GM19463 (cell line): Measurements from ENCODE around the gene CYP3A4.
A peak's percentile ranks its signal among the peaks of the same experiment; 100 is the strongest.
"Not testable (repeated sequence)": the region's sequence is repeated elsewhere in the genome, so short reads cannot be mapped to it uniquely, and the experiment has no call there.

Experiments used
- ATAC-seq: cut with Tn5 transposase; IDR thresholded peaks from one replicate; pipeline ENCODE4 v1.9.1; 2021; ENCODE audit warnings: mild to moderate bottlenecking, moderate library complexity; ENCODE audit not compliant: unreplicated experiment

The CYP3A4 gene

DNA sequence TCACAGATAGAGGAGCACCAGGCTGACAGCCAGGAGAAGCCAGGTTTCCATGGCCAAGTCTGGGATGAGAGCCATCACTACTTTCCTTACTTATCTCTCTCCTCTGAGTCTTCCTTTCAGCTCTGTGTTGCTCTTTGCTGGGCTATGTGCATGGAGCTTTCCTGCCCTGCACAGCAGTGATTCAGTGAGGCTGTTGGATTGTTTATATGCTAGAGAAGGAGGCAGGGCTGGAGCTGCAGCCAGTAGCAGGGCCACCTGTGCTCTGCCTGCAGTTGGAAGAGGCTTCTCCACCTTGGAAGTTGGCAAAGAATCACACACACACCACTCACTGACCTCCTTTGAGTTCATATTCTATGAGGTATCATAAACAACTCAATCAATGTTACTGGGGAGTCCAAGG is at the start of gene CYP3A4:
TSS of gene CYP3A4 (minus strand) at position 178 of the 400 bp plus-strand sequence. CDS start at position 75, 103 bp downstream.
- ATAC-seq, result no peak

DNA sequence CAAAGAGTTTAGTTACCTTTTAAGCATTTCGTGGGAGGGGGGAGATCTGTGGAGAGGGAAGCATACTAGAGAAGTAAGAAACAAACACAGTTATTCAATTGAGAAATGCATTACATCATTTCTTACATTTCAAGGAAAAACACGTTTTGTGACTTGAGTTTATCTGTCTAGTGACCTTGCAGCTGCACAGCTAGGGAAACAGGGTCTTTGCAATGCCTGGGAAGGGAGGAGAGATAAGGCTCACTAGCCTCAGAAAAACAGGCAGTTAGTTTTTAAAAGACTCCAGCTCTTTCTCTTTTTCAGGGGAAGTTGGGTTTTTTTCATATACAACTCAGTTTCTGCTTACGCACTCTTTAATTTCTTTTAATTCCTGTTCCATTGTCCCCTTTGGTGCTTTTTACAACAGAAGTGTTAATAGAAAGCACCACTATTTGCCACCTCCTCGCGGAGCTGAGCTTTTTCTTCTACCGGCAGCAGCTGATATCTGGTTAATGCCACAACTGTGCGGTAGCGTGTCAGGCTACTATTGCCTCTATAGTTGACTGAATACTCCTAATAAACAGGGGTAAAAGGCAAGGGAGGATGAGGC is 49.4 kb upstream of the CYP3A4 start:
- no peak for ATAC-seq

DNA sequence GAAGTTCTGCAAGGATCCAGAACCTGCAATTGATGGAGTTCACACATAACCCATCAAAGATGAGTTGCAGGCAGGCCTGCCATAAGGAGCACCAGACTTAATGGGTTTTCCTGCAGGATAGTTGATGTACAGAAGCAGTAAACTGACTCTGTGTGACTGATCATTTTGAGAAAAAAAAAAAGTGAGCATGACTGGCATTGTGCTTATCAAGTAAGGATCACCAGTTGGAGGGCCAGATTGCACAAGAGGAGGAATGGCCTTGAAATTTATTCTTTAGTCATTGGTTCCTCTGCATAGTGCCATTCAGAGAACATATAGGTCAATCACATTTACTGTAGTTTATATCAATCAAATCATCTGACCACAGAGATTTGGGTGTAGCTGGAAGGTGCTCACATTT is 47.6 kb upstream of the CYP3A4 start:
- no peak for ATAC-seq

DNA sequence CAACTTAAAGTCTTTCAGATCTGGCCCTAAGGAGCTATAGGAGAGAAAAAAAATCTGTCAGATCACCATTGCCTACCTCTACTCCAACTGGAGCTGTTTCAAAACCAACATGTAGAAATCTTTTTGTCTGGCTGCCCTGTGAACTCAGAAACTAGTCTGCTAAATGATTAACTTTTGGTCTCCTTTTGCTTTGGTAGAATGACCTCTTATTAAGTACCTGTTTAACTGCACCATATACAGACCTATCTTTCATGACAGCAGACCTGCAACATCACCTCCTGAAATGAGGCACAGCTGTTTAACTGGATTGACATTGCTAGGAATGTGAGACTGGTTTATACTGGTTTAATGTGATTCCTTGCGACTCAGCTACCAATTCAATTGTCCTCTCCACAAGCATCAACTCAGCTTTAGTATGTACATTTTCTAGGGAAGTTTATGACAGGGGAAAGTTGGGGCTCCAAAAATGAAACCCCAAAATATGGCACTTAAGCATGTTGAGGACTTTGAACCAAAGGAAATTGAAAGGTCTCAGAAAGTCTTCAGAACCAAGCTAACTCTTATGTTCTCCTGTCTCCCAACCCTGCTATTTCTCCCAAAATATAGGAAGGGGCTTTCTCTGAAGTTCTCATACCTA is 45.7 kb upstream of the CYP3A4 start:
- ATAC-seq, result peak; percentile 65

DNA sequence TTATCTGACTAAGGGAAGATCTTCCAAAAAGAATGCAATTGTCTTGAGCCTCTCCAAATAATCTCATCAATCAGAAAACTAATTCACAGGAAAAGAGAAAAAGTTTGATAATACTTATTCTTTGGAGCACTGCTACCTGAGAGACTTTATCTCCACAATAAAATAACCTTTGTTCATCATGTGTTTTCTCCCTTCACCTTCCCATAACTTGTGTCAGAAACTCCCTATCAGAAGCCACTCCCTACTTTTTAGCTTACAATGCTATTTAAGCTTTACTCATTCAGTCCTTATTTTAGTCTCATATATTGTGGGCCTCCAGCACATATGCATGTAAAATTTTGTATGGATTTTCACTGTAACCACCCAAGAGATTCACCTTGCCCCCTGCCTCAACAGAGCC is 44.8 kb upstream of the CYP3A4 start:
- no peak for ATAC-seq

DNA sequence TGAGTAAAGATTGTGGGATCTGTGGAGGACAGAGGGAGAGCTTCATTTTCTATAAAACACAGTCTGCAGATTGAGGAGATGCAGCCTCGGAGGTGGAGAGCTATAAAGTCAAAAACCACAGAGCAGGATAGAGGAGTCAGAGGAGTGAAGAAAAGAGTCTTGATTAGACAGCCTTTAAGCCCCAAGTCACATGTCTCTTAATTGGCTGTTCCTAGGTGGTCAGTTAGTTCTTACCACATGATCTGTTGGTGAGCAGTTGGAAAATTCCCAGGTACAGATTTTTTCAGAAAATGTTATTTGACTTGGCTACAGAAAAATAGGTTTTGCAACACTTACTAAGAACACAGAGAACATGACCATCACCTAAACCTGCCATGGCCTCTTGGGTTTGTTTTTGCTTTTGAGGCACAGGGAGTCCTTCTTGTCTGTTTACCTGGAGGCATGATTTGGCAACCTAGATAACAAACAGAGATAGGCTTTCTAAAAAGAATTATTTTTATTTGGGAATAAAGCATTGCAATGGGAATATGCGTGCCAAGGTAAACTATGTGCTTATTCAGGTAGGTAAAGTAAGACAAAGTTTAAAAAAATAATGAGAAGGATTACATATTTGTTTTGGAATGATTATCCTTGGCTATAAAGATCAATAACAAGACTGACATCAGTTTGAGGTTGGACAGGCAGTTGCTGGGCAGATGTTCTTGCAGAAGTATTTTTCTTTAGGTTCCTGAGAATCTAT is 43.2 kb upstream of the CYP3A4 start:
- no peak for ATAC-seq

DNA sequence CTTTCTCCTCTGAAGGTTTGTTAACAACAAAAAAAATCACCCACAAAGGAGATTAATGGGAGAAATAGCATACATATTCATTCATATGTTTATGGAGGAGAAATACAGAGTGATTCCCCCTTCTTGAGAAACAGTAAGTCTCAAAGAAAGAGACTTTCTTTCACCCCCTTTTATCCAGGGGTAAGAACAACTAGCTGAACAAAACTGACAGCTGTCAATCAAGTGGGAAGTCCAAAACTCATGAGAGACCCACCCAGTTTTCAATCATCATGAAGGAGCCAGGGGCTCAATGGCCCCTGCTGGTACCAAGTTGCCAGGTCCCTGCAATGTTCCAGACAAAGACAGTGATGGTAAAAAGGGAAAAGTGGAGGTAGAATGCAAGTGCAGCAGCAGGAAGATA is 41.9 kb upstream of the CYP3A4 start:
- ATAC-seq, result no peak

DNA sequence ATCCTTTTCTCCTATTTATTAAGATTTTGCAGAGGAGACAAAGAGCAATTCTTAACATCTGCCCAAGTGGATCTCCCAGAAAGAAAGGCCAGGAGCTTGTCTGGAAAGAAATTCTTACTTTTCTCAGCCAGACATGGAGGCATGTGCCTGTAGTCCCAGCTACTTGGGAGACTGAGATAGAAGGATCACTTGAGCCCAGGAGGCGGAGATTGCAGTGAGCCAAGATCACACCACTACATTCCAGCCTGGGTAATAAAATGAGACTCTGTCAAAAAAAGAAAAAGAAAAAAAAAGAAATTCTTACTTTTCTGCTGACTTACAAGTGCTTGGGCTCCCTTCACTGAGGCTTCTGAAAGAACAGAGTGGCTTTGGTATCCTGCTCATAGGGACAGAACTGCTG is 41.5 kb upstream of the CYP3A4 start:
- no peak for ATAC-seq

DNA sequence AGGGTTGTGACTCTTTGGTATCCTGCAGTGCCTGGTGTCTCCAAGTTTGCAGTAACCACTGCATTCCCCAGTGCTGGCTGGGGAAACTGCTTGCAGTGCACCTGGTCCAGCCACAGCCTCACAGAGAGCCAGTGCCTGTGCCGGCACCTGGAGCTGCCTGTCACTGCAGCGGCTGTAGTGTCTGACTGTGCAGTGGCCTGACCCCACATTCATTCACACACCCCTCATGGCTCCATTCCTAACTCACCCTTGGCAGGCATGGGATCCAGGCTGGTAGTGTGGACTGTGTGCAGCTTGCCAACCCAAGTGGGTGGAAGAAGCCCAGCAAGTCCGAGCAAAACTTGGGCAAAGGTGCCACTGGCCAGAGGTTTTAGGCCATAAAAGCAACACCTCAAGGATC is 40.1 kb upstream of the CYP3A4 start:
- no peak for ATAC-seq

DNA sequence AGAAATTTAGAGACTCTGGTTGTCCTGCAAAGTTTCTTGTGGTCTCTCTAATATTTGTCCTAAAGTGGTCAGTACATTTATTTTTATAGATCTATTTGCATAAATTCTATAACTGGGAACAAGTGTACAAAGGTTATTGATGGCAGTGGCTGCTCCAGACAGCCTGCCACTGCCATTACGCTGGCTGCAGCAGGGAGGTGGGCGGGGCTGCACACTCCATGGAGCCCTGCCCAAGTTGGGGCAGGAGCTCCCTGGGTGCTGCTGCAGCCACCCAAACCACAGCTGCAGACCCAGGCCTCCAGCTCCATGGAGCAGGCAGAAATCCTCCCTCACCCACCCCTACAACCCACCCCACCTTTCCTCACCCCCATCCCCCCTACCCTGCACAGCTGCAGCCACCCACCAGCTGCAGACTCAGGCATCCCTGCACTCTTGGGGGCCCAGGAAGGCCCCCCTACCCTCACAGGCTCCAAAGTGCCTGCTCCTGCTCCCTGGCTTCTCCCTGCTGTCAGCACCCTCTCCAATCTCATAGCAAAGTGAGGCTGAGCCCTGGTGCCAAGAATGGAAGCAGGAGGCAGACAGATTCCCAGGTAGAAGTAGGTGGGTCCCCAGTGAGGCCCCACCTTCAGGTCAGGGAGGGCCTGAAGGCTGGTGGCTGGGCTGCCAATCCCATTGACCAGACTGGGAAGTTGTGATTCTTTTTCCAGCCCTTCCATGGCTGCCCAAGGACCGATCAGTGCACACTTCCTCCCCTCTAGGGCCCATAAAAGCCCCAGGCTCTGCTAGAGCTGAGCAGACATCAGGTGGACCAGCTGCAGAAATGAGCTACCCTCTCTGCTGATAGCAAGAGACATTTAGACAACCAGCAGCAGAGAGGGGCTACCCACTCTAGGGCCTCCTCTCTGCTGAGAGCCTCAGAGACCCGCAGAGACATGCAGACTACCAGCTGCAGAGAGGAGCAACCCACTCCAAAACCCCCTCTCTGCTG is 39.0 kb upstream of the CYP3A4 start:
- no peak for ATAC-seq

DNA sequence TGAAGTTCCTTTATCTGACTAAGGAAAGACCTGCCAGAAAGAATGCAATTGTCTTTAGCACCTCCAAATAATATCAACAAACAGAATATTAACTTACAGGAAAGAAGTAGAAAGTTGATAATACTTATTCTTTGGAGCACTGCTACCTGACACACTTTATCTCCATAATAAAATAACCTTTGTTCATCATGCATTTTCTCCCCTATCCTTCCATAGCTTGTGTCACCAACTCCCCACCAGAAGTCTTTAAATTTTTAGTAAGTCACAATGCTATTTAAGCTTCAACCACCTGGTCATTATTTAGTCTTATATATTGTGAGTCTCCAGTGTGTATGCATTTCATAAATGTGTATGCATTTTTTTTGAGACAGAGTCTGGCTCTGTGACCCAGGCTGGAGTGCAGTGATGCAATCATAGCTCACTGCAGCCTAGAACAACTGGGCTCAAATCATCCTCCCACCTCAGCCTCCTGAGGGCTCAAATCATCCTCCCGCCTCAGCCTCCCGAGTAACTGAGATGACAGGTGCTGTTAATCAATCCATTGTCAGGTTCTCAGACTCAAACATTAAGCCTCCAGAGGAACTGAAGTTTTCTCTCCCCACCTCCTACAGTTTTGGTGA is 36.5 kb upstream of the CYP3A4 start:
- no peak for ATAC-seq

DNA sequence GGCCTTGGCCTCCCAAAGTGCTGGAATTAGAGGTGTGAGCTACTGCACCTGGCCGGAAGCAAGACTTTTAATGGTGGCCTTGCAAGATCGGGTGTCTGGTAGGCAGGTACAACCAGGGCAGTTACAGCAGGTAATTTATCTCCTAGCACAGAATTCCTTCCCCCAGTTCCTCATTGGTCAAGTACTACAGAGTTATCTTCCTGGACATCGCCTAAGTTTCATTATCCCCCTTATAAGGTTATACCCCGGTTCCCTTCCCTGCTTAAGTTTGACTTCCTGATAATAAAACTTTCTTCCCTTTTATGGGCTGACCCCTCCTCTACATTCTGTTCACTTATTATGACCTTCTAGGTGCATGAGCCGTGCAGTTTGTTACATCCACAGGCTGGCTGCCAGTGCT is 24.8 kb upstream of the CYP3A4 start:
- ATAC-seq, result no peak

DNA sequence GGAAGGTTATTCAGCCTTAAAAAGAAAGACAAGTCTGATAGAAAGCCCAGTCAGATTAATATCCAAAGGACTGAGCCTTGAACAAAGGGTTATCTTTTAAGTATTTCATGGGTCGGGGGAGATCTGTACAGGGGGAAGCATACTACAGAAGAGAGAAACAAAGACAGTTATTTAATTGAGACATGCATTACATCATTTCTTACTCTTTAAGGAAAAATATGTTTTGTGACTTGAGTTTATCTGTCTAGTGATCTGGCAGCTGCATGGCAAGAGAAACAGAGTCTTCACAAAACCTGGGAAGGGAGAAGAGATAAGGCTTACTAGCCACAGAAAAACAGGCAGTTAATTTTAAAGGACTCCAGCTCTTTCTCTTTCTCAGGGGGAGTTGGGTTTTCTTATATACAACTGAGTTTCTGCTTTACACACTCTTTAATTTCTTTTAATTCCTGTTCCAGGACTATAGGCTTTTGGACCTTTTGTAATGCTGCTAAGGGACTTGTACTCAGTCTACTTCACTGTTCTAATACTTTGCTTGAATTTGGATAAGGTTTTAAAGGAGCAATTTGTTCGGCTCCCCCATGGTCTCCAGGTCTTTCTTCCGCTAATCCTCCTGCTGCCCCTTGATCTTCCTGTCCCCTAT is 23.0 kb upstream of the CYP3A4 start:
- no peak for ATAC-seq

DNA sequence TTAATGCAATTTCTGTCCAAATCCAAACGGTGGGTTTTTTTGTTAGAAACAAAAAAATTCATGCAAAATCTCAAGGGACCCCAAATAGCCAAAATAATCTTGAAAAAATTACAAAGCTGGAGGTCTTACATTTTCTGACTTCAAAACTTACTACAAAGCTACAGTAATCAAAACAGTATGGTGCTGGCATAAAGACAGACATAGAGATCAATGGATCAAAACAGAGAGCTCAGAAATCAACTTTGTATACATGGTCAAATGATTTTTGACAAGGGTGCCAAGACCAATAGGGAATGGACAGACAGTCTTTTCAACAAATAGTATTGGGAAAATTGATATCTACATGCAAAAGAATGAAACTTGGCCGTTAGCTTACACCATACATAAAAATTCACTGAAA is 21.7 kb upstream of the CYP3A4 start:
- ATAC-seq, result no peak

DNA sequence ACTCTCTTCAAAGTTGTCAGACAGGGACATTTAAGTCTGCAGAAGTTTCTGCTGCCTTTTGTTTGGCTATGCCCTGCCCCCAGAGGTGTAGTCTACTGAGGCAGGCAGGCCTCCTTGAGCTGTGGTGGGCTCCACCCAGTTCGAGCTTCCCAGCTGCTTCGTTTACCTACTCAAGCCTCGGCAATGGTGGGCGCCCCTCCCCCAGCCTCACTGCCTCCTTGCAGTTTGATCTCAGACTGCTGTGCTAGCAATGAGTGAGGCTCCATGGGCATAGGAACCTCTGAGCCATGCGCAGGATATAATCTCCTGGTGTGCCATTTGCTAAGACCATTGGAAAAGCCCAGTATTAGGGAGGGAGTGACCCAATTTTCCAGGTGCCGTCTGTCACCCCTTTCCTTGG is 19.1 kb upstream of the CYP3A4 start:
- not testable (repeated sequence) for ATAC-seq

DNA sequence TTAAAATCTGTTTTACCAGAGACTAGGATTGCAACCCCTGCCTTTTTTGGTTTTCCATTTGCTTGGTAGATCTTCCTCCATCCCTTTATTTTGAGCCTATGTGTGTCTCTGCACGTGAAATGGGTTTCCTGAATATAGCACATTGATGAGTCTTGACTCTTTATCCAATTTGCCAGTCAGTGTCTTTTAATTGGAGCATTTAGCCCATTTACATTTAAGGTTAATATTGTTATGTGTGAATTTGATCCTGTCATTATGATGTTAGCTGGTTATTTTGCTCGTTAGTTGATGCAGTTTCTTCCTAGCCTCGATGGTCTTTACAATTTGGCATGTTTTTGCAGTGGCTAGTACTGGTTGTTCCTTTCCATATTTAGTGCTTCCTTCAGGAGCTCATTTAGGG is 17.4 kb upstream of the CYP3A4 start:
- not testable (repeated sequence) for ATAC-seq

DNA sequence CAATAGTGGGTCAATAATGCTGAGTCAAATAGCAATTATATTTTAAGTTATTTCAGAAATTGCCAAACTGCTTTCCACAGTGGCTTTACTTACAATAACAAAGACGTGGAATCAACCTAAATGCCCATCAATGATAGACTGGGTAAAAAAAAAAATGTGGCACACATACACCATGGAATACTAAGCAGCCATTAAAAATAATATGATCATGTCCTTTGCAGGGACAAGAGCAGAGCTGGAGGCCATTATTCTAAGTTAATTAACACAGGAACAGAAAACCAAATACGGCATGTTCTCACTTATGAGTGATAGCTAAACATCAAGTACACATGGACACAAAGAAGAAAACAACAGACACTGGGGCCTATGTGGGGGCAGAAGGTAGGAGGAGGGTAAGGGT is 15.0 kb upstream of the CYP3A4 start:
- no peak for ATAC-seq

DNA sequence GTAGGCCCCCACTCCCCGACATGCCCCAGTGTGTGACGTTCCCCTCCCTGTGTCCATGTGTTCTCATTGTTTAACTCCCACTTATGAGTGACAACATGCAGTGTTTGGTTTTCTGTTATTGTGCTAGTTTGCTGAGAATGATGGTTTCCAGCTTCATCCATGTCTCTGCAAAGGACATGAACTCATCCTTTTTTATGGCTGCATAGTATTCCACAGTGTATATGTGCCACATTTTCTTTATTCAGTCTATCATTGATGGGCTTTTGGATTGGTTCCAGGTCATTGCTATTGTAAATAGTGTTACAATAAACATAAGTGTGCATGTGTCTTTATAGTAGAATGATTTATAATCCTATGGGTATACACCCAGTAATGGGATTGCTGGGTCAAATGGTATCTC is 11.9 kb upstream of the CYP3A4 start:
- ATAC-seq, result not testable (repeated sequence)

DNA sequence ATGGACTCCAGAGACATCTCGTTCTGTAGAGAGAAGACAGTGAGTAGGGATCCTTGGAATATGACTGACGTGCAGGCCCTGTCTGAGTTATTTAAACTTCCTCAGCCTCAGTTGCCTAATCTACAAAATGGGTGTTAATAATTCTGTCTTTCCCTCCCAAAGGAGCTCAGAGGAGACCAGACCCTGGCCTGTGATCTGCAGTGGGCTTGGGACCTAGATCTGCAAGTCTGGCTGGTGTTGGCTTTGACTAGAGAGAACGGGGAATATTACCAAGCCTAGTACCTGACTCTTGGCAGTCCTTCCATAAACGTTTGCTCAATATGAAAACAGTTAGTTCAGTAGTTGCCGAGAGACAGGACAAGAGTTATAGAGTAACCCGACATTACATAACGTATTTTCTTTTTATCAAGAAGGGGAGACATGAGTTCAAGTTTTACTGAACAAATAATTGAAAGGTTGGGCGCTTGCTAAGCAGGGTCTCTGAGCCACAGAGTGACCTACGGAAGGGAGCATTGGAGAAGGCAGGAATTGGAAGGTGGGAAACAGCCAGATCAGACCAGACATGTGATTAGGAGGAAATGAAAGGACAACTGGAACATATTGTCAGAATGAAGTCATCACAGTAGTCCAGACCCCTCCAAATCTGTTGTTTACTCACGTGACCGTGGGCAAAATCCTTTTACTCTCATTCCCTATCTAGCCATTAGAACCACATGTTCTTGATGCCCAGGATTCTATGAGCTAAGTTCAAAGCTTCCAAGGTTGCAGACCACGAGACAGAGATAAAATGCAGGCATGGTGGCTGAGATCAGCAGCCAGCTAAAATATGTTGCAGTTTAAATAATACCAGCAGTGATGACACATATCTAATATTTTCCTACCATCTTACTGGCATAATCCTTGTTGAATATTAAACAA is 10.9 kb upstream of the CYP3A4 start:
- ATAC-seq, result no peak
